Fibroblast of skin of back (primary cell): ENCODE data around the gene SLC39A9.
A peak's percentile ranks its signal among the peaks of the same experiment; 100 is the strongest.
"Not testable (repeated sequence)": the region's sequence is repeated elsewhere in the genome, so short reads cannot be mapped to it uniquely, and the experiment has no call there.

Experiments
- DNase-seq: peaks from one replicate; pipeline ENCODE4 v3.0.0-alpha.2; 2013

SLC39A9 gene

GRCh38 chr14:69368381-69368780 is 30.1 kb upstream of the SLC39A9 start:
- DNase-seq = no peak

GRCh38 chr14:69370061-69370460 is 28.4 kb upstream of the SLC39A9 start:
- DNase-seq = no peak

DNA sequence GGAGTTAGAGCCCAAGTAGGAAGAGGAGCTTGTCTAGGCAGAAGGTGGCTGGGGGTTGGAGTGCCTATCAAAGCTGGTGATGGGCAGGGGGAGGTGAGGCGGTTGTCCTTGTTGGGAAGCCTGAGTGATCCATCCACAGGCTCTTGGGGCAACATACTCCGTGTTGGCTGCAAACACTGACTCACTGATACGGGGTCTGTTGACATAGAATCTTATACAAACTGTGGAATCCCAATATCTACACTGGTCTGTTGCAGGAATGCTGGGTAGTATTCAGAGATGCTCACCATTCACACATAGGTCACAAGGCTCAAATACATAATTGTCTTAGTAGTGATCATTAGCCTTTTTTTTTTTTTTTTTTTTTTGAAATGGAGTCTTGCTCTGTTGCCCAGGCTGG is 26.3 kb upstream of the SLC39A9 start:
- no peak for DNase-seq

DNA sequence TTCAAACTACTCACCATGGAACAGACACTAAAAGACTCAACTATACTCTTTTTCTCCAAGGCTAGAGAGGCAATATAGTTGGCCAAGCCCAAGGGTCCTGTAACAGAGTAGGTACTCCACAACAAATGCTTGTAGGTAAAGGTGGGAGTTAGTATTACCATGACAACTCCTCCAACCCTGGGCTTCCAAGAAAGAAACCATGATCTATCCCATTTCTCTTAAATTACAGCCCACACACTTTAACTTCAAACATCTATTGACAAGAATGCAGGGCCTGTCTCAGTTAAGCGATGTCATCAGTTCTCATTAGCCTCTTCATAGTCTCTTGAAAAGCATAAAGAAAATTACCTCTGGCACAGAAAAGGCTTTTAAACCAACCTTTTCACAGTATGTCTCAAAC is 25.4 kb upstream of the SLC39A9 start:
- DNase-seq = no peak

- DNase-seq = no peak
Measured at GRCh38 chr14:69374235-69374634, 24.3 kb upstream of the SLC39A9 start.

DNA sequence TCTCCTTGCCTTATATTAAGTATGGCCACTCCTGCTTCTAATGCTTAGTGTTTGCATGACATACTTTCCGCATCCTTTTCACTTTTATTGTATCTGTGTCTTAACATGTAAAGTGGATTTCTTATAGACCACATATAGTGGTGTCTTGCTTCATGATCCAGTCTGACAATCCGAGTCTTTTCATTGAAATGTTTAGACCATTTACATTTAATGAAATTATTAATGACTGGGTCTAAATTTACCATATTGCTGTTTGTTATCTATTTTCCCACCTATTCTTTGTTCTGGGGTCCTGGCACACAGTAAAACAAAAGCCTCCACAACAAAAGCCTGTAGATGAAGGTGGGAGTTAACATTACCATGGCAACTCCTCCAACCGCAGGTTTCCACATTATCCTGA is 23.3 kb upstream of the SLC39A9 start:
- DNase-seq = no peak

GRCh38 chr14:69375722-69376121 is 22.8 kb upstream of the SLC39A9 start:
- DNase-seq = no peak

DNA sequence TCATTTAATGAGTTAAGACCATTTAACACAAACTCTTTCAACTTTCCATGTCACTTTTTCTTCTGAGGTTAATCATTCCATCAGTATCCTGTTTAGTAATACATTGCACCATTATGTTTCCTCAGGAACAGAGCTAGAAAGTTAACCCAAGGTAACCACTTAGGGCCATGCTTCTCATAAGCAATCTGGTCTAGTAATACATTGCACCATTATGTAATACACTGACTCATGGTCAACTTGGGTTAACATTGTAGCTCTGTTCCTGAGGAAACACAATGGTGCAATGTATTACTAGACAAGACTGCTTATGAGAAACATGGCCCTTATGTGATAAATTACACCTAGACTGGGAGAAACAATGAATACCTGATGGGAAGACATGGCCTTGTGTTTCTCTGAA is 22.1 kb upstream of the SLC39A9 start:
- DNase-seq = no peak

GRCh38 chr14:69378274-69378673 is 20.2 kb upstream of the SLC39A9 start:
- no peak for DNase-seq

DNA sequence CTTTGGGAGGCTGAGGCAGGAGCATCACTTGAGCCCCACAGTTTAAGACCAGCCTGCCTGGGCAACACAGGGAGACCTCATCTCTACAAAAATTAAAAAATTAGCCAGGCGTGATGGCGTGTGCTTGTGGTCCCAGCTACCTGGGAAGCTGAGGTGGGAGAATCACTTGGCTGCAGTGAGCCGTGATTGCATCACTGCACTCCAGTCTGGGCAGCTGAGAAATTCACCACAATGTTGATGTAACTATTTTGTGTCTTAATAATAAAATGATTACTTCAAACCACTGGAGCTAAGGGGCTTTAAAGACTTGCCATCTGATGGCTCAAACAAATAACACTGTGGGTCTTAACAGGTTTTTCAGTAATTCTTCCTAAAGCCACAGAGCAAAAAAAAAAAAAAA is 11.2 kb upstream of the SLC39A9 start:
- no peak for DNase-seq

DNA sequence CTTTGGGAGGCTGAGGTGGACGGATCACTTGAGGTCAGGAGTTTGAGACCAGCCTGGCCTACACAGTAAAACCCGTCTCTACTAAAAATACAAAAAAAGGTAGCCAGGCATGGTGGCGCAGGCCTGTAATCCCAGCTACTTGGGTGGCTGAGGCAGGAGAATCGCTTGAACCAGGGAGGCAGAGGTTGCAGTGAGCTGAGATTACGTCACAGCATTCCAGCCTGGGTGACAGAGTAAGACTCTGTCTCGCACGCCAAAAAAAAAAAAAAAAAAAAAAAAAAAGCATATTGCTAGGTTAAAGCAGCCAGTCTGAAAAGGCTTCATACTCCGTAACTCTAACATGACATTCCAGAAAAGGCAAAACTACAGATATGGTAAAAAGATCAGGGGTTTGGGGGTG is 7.1 kb upstream of the SLC39A9 start:
- not testable (repeated sequence) for DNase-seq

DNA sequence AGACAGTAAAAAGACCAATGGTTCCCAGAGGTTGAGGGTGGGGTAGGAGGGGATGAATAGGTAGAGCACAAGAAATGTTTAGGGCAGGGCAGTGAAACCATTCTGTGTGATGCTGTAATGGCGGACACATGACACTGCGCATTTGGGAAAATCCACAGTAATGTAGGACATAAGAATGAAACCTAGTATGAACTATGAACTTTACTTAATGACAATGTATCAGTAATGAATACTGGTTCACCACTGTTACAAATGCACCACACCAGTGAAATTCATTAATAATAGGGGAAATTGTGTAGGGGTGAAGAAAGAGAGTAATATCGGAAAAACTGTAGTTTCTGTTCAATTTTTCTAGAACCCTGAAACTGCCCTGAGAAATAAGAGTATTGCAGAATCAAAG is 6.0 kb upstream of the SLC39A9 start:
- DNase-seq = no peak

GRCh38 chr14:69395929-69396328 is 2.6 kb upstream of the SLC39A9 start:
- DNase-seq = no peak

GRCh38 chr14:69398818-69399210 is 322 bp downstream of the SLC39A9 start:
- DNase-seq = peak; percentile 3

- no peak for DNase-seq
Measured at GRCh38 chr14:69399750-69400149, 1.3 kb downstream of the SLC39A9 start.

GRCh38 chr14:69400154-69400553 is 1.7 kb downstream of the SLC39A9 start:
- no peak for DNase-seq

DNA sequence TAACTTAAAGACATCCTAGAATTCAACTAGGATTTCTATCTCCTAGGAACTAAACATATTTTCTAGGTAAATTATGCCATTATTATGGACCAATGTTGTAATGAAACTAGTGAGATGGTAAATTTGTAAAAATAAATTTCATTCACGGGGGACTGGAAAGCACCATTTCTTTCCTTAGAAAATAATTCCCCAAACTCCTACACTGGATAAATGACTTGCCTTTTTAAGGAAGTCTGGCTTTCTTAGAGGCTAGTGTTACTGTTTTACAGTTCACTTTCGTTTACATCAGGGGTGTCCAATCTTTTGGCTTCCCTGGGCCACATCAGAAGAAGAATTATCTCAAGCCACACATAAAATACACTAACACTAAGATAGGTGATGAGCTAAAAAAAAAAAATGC is 3.3 kb downstream of the SLC39A9 start:
- DNase-seq = no peak

DNA sequence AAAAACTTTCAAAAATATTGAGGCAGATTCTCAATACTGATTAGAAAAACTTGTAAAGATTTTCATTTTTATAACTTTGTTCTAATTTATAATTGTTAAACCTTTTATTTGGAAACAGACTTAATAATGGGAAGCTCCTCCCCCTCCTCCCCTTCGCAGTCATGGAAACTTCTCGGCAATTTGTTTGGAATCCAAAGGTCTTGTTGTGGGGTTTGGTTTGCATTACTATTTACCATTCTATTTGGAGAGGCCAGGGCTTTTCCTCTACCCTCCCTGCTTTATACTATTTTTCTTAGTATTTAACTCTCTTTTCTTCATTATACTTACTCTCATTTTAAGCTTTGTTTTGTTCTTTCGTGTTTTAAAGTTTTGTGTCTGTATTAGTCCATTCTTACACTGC is 6.0 kb downstream of the SLC39A9 start:
- no peak for DNase-seq

GRCh38 chr14:69404883-69405282 is 6.4 kb downstream of the SLC39A9 start:
- DNase-seq = no peak

DNA sequence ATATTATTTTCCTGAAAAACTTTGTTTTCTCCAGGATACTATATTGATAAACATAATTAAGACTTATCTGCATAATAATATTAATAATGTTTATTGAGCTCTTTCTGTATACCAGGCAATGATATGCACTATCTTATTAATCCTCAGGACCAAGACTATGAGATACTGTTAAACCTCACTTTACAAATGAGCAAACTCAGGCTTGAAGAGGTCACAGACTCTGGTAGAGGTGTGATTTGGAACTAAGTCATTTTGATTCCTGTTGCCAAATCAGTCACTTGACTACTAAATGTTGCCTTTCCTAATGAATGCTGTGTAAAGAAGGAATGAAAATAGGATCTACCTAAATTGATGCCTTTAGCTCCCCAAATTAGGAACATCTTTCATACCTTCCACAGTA is 7.3 kb downstream of the SLC39A9 start:
- no peak for DNase-seq

DNA sequence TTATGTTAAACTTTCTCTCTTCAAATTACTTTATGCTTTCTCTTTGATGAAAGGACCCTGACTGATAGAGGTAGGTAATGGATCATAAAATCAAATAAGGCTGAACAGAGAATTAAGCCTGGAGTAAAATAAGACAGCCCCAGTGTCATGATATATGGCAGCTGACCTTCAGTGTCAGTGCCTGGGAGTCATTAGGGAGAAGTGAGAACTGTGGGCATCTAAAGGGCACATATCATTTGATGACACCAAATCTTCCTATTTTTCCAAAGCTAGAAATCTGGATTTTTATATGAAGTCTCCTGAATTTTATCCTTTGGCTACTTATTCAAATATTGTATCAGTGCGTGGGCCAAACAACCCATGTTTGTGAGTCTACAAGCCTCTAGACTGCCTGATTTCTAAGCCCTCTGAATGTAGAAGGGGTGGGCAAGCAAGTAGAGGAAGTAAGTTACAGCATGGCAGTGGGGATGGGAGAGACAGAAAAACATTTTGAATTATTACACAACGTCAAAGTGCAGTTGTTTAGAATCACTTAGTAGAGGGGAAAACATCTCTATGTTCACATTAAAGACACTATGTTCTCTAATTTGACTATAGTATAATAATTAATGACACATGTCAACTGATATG is 10.0 kb downstream of the SLC39A9 start:
- DNase-seq = no peak

GRCh38 chr14:69413483-69413882 is 15.0 kb downstream of the SLC39A9 start:
- DNase-seq = no peak

- DNase-seq = not testable (repeated sequence)
Measured at GRCh38 chr14:69416087-69416486, 17.6 kb downstream of the SLC39A9 start.

DNA sequence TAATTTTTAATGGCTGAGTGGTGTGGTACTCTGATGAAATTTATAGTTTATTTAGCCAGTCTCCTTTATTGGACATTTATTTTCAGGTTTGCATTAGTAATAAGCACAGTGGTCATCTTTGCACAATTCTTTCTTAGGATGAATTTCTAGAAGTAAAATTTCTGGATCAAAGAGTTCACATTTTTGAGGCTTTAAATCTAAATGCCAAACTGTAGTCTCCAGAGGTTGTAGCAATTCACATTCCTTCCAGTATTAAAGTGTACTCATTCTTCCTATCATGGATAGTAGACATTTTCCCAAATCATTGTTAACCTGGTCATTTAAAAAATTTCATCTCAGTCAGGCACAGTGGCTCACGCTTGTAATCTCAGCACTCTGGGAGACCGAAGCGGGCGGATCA is 24.8 kb downstream of the SLC39A9 start:
- peak; percentile 40 for DNase-seq

DNA sequence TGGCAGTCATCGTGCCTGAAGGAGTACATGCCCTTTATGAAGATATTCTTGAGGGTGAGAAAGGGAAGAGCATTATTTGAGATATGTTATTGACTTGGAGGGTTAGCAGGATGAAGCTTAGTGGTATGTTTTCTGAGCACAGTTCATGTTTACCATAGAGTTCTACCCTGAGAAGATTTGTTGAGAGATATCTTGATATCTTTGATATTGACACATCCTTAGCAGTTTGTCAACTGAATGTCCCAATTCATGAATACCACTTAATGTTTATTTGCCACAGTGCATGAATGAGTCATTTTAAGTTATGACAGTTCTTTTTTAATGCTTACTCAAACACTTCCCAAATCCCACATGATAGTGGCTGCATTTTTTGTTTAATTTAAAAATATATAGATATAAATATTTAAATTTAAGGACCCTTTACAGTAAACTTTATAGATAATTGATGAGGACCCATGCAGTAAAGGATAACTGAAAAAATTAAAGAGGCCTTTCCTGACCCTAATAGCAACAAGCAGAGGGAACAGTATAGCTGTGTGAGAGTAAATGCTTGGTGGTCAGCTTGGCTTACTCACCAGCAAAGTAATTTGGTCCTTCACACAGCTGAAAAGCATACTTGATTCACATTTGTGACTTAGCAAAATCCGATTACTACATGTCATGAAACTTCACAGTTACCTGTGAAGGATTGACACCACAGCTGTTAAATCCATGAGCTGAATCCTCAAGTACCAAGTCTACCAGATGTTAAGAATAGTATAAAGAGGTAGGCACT is 25.8 kb downstream of the SLC39A9 start:
- peak; percentile 60 for DNase-seq
